Keratinocyte (primary cell): Measurements from ENCODE around the gene RPN1. TPM values are rescaled to one million over a fixed set of nuclear protein-coding genes. Genes with fewer than 3 reads are reported as not detected.

Experiments
- DNase-seq: peaks from one replicate; pipeline ENCODE4 v3.0.0-alpha.2; 2011; ENCODE audit warnings: low read depth, missing footprints, low spot score
- FAIRE-seq: peaks from 2 replicates; lab custom pipeline; 2011; peaks lifted over from hg19 to GRCh38; lab: Jason Lieb, UNC
- H2AFZ ChIP-seq: 2 replicates; pipeline ENCODE4 v1.6.0; 2012; ENCODE audit warnings: low read length, control low read depth, inconsistent platforms; ENCODE audit not compliant: control insufficient read depth
- H3K27ac ChIP-seq: 2 replicates; pipeline ENCODE4 v1.5.1; 2011; ENCODE audit warnings: low read length; ENCODE audit not compliant: control insufficient read depth, insufficient read depth
- H3K27me3 ChIP-seq: 3 replicates; pipeline ENCODE4 v1.6.0; 2011; ENCODE audit warnings: low read length; ENCODE audit not compliant: control insufficient read depth, insufficient read depth; ENCODE audit errors: extremely low read depth
- H3K36me3 ChIP-seq, 2 experiments: 2 replicates in 1 of 2; 3 replicates in 1 of 2; pipeline ENCODE4 v1.5.1; 2011; ENCODE audit warnings: low read length in 2 of 2, mild to moderate bottlenecking in 1 of 2; ENCODE audit not compliant: control insufficient read depth in 2 of 2, insufficient read depth in 2 of 2; ENCODE audit errors: extremely low read depth in 1 of 2
- H3K4me1 ChIP-seq: 3 replicates; pipeline ENCODE4 v1.5.1; 2011; ENCODE audit warnings: low read length; ENCODE audit not compliant: control insufficient read depth, insufficient read depth; ENCODE audit errors: extremely low read depth
- H3K4me2 ChIP-seq: 3 replicates; pipeline ENCODE4 v1.6.0; 2011; ENCODE audit warnings: low read depth, low read length; ENCODE audit not compliant: control insufficient read depth, insufficient read depth; ENCODE audit errors: extremely low read depth
- H3K4me3 ChIP-seq, 3 experiments: fragments of 200-600 bp in 1 of 3; sonication (generic) in 1 of 3; 2 replicates in 2 of 3; 3 replicates in 1 of 3; pipeline ENCODE4 v1.5.1; 2011 to 2016; ENCODE audit warnings: low read length in 3 of 3, mild to moderate bottlenecking in 3 of 3, control low read depth in 2 of 3, inconsistent platforms in 1 of 3, low read depth in 1 of 3, mixed read lengths in 1 of 3, mixed run types in 1 of 3, moderate library complexity in 1 of 3; ENCODE audit not compliant: control insufficient read depth in 2 of 3, insufficient read depth in 2 of 3; ENCODE audit errors: extremely low read depth in 1 of 3
- H3K79me2 ChIP-seq: 2 replicates; pipeline ENCODE4 v1.6.0; 2012; ENCODE audit warnings: low read length; ENCODE audit not compliant: control insufficient read depth, insufficient read depth
- H3K9ac ChIP-seq: 3 replicates; pipeline ENCODE4 v1.6.0; 2011; ENCODE audit warnings: low read length; ENCODE audit not compliant: control insufficient read depth, insufficient read depth; ENCODE audit errors: extremely low read depth
- H3K9me1 ChIP-seq: 3 replicates; pipeline ENCODE4 v1.6.0; 2011; ENCODE audit warnings: low read length; ENCODE audit not compliant: control insufficient read depth, insufficient read depth; ENCODE audit errors: extremely low read depth
- H3K9me3 ChIP-seq: 2 replicates; pipeline ENCODE4 v1.5.1; 2012; ENCODE audit warnings: low read depth, low read length; ENCODE audit not compliant: control insufficient read depth
- H4K20me1 ChIP-seq: 3 replicates; pipeline ENCODE4 v1.6.0; 2011; ENCODE audit warnings: low read length; ENCODE audit not compliant: control insufficient read depth, insufficient read depth; ENCODE audit errors: extremely low read depth
- EZH2 ChIP-seq: IDR thresholded peaks from one replicate; pipeline ENCODE4 v1.6.1; 2012; ENCODE audit warnings: inconsistent platforms, mild to moderate bottlenecking, low read length, moderate library complexity
- dilution Hi-C: fragments of 300-500 bp; cut with MboI; formaldehyde crosslinking; loops from one replicate; pipeline ENCODE4 v1.7.0; 2020; ENCODE audit warnings: low sequenced_read_pairs; ENCODE audit not compliant: extremely low pct_ligation_motif_present
- polyA plus RNA-seq, 5 experiments: library from polyadenylated mRNA; depleted of rRNA in 3 of 5; stranded (reverse) in 3 of 5; stranded (forward) in 1 of 5; unstranded in 1 of 5; fragments of >200 nt; gene quantifications; 1 replicate in 1 of 5; 2 replicates in 3 of 5; 3 replicates in 1 of 5; pipeline versions ENCODE4 v1.2.1 to v1.2.3, GENCODE V29; 2011 to 2012; ENCODE audit warnings: missing spikeins in 2 of 5, low read depth in 1 of 5, low replicate concordance in 1 of 5
- TF ChIP-seq, protein P1 (sequence below), 3 experiments: IDR thresholded peaks in 1 of 3; conservative IDR thresholded peaks in 1 of 3; optimal IDR thresholded peaks in 1 of 3; 2 replicates in 2 of 3; 3 replicates in 1 of 3; pipeline versions ENCODE3 to v1.5.1; 2011; ENCODE audit warnings: low read length in 3 of 3, mild to moderate bottlenecking in 3 of 3, moderate library complexity in 2 of 3, control low read depth in 1 of 3, inconsistent platforms in 1 of 3; ENCODE audit not compliant: insufficient read depth in 2 of 3; ENCODE audit errors: extremely low read depth in 1 of 3

The RPN1 gene
- polyA plus RNA-seq, 1 donor (not counting 4 experiments of a cell fraction or from before 2014, with no cell fraction given), result 350 TPM

DNA sequence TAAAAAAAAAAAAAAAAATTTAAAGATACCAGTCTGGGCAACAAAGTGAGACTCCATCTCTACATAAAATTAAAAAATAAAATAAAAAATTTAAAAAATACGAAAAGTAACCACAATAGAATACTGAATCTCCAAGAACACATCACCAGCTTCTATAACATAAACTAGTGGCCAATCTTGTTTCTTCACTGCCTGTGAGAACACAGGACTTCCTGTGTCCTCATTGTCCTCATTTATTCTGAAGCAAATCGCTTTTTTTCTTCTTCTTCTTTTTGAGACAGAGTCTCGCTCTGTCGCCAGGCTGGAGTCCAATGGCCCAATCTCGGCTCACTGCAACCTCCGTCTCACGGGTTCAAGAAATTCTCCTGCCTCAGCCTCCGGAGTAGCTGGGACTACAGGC, 46.7 kb upstream of the RPN1 start:
- Histone ChIP-seq H3K27me3 (no peaks in the 10 kb centered on the region), H3K36me3 (no peaks in the 10 kb centered on the region), H3K9ac (no peak overlapping the region), H2AFZ (no peak overlapping the region), H3K4me3 (no peak overlapping the region), H3K27ac (no peak overlapping the region), H3K9me3 (no peaks in the 10 kb centered on the region), H3K79me2 (no peaks in the 10 kb centered on the region), H3K4me1 (peaks cover 2% of the 10 kb centered on the region), H4K20me1 (no peaks in the 10 kb centered on the region), H3K9me1 (no peaks in the 10 kb centered on the region), H3K4me2 (no peak overlapping the region)
- FAIRE-seq, result no peak
- TF ChIP-seq, protein P1, sequence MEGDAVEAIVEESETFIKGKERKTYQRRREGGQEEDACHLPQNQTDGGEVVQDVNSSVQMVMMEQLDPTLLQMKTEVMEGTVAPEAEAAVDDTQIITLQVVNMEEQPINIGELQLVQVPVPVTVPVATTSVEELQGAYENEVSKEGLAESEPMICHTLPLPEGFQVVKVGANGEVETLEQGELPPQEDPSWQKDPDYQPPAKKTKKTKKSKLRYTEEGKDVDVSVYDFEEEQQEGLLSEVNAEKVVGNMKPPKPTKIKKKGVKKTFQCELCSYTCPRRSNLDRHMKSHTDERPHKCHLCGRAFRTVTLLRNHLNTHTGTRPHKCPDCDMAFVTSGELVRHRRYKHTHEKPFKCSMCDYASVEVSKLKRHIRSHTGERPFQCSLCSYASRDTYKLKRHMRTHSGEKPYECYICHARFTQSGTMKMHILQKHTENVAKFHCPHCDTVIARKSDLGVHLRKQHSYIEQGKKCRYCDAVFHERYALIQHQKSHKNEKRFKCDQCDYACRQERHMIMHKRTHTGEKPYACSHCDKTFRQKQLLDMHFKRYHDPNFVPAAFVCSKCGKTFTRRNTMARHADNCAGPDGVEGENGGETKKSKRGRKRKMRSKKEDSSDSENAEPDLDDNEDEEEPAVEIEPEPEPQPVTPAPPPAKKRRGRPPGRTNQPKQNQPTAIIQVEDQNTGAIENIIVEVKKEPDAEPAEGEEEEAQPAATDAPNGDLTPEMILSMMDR (optimal IDR thresholded peaks at IDR 0.05 in 1 of 3, IDR thresholded peaks at IDR 0.05 in 1 of 3, conservative IDR thresholded peaks at IDR 0.05 in 1 of 3; ENCODE audit: extremely low read depth in 1 of 3, insufficient read depth in 2 of 3, low read length in 3 of 3), result no peak
- no peak for TF ChIP-seq EZH2
- dilution Hi-C loops, result no loop called here
- no peak for DNase-seq

DNA sequence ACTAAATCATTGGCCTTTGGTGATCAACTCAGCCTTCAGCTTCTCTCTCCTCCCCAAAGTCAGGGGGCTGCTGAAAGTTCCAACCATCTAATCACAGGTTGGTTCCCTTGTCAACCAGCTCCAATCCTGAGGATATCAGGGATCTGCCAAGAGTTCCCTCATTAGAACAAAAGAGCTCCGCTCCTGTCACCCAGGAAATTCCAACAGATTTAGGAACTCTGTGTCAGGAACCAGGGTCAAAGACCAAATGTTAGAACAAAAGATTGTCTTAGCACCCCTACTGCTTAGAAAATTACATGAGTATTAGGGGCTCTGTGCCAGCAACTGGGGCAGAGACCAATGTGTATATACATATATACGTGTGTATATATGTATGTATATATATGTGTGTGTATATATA, 43.1 kb upstream of the RPN1 start:
- H3K27ac ChIP-seq, result no peak overlapping the region
- H3K4me1 ChIP-seq, result no peaks in the 10 kb centered on the region
- dilution Hi-C loops, result no loop called here
- TF ChIP-seq EZH2, result no peak
- TF ChIP-seq, protein P1 (optimal IDR thresholded peaks at IDR 0.05 in 1 of 3, IDR thresholded peaks at IDR 0.05 in 1 of 3, conservative IDR thresholded peaks at IDR 0.05 in 1 of 3; ENCODE audit: extremely low read depth in 1 of 3, insufficient read depth in 2 of 3, low read length in 3 of 3), result no peak
- H3K36me3 ChIP-seq, result no peaks in the 10 kb centered on the region
- no peaks in the 10 kb centered on the region for H3K9me3 ChIP-seq
- no peaks in the 10 kb centered on the region for H3K27me3 ChIP-seq
- H3K4me3 ChIP-seq, result no peak overlapping the region
- H3K9ac ChIP-seq, result no peak overlapping the region
- H2AFZ ChIP-seq, result no peak overlapping the region
- no peaks in the 10 kb centered on the region for H4K20me1 ChIP-seq
- H3K9me1 ChIP-seq, result no peaks in the 10 kb centered on the region
- DNase-seq, result no peak
- no peak for FAIRE-seq
- H3K79me2 ChIP-seq, result no peaks in the 10 kb centered on the region
- H3K4me2 ChIP-seq, result no peak overlapping the region
